NCI-H2029 (cell line): Measurements from ENCODE around the gene ARHGAP31.
"Not testable (repeated sequence)": the region's sequence is repeated elsewhere in the genome, so short reads cannot be mapped to it uniquely, and the experiment has no call there.

Experiments used
- DNase-seq: peaks from one replicate; lab custom pipeline; 2025; lab: John Stamatoyannopoulos, UW

ARHGAP31 gene

DNA sequence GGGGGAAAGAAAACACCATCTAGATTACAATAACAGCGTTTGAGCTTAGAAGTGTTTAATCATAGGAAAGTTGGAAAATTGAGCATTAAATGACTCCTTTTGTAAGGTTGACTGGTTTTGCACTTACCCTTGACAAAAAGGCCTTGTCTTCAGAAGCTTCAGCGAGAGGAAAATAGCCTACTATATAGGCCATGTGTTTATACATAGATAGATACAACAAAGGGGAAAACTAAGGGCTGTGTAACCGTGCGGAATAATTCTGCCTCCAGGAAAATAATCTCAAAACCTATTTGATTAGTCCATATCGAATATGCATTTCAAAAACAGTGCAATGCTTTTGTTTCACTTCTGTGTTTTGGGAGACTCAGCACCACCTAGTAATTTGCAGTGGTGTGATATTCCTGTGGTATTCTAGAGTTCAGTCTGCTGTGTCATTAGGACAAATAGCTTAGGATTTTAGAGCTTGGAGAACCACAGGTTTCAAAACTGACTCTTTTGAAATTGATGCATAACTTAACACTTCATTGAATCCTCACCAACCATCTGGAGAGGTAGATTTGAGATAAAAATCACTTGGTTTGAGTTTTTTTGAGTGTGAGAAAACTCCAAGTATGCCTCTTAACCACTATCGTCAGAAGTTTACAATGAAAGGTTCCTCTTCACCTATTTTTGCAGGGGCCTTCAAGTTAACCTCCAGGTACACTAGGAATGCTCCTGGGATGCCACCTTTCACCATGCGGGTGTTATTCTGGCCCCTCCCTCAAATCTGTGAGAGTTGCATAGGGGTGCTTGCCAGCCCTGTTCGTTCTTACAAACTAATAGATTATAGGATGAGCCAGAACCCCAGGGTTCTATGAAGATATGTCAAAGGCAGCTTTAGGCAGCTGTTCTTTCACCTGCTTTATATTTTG lies 1.9 kb downstream of the ARHGAP31 start:
- no peak for DNase-seq

DNA sequence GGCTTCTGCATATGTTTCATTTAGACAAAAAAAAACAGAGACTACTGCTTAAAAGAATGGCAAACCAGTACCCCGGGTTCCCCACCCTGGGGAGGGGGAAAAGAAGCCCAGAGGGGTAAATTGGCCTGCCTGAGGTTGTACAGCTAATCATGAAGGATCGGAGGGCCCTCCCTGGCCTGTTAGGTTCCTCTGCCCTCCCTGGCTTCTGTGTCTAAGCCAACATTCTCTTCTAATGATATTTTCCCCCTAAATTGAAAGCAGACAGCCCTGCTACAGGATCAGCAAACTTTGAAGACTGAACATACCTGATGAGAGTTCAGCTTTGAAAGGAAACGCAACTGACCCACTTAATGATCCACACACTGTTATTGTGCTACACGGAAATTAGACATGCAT lies 2.5 kb downstream of the ARHGAP31 start:
- DNase-seq = no peak

DNA sequence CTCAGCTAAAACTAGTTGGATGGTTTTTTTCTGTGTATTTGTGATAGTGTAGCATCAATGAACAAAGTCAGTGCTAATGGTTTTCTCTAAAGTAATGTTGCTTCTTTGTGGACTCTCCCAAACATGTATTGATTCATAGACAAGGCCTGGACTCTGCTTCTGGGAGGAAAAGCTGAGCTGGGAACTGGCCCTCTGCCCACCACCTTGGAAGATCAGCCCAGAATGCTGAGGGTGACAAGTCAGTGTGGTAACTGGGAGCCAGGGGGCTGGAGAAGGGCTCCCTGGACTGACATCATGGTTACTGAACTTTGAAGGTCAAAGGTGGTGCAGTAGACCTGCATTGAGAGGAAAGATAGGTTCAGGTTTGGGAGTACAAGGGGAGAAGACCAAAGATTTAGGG lies 3.0 kb downstream of the ARHGAP31 start:
- DNase-seq = no peak

DNA sequence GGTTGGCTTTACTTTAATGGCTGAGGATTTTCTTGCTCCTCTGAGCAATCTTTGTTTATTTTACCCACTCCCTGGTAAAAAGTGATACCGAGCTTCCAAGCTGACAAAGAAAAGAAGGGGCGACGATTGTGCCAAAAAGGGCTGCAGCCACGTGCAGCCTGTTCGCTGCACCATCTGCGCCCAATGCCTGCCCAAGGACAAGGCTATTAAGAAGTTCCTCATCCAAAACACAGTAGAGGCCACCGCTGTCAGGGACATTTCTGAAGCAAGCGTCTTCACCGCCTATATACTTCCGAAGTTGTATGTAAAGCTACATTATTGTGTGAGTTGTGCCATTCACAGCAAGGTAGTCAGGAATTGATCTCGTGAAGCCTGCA lies 4.4 kb downstream of the ARHGAP31 start:
- DNase-seq = no peak

DNA sequence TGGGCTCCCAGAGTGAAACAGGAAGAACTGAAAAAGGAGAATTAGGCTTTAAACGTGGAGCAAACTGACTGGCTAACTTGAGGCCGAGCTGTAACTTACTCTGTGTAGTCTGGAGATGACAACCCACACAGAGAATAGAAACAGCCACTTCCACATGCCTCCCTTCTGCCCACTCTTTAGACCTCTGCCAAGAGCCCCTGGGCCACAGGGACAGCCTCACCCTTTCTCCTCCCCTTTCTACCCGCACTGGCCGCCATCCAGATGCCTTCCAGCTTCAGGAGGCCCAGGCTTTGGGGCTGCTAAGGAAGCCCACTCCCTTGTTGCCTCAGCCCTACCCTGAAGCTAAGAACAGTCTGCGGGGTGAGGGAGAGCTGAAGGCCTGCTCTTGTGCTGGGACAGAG lies 6.8 kb downstream of the ARHGAP31 start:
- no peak for DNase-seq

DNA sequence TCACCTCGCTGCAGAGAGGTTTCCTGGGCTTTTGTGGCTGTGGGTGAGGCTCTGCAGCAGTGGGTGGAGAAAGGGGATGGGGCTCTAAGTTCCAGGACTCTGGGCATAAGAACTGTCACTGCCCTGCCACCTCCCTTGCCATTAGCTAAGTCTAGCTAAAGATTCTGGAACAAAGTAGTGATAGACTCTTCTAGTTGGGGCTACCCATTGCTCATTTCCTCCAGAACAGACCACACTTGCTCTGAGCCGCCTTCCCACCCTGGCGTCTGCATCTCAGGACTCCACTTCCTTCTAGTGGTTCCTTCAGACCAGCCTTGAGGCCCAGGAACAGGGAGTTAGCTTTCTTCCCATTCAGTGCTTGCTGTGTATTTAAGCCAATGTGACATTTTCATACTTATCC lies 7.5 kb downstream of the ARHGAP31 start:
- no peak for DNase-seq

DNA sequence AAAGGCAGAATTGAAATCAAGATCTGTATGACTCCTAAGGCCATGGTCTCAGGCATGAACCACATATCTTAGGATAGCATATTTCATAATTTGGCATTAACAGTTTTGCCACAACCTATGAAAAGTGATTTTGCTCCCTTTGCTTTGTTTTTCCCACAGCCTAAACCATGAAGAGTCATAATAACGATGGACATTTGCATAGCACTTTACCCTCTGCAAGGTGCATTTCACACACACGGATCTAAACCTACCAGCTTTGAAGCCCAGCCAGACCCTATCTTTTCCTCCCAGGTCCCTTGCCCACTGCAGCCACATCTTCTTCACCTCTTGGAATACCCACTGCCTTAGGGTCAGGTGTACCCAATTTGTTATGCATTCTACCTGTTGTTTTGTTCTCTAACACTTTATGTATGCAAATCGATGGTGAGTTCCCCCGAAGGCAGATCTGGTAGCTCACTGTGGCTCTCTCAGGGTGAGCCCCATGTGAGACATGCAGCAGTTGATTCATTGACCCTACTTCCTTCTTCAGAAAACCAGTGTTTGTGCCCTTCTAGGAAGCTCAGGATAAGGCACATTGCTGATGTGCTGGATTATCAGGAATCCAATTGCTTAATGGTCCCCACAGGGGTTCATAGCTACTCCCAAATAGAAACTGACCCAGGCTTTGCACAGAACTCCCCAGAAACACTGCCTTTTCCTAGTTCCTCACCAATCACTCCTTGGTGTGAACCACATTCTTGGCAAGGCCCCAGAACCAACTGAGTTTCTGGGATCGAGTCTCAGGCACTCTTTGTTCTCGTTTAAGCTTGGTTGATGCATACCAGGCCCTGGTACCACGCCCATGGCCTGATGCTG lies 8.7 kb downstream of the ARHGAP31 start:
- no peak for DNase-seq

DNA sequence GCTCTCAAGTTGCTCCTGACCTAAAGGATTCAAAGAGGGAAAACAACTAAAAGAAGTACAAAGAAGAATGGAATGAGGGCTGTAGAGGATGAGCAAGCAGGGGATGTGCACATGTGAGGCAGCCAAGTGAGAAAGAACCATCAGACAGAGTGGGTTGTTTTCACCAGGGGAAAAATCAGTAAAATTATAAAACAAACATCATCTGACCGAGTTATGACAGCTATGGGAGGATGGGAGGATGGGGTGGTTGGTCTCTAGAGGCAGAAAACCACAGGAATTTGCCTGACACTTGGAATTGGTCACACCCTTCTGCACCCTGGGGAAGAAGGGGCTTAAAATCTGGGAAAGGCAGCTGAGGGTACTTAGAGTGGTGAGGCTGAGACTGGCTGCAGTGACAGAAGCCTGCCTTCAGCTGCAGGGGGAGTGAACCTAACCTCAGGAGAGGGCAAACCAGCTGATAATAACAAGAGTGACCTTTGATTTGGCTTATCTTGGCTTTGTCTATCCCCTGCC lies 10.1 kb downstream of the ARHGAP31 start:
- no peak for DNase-seq

DNA sequence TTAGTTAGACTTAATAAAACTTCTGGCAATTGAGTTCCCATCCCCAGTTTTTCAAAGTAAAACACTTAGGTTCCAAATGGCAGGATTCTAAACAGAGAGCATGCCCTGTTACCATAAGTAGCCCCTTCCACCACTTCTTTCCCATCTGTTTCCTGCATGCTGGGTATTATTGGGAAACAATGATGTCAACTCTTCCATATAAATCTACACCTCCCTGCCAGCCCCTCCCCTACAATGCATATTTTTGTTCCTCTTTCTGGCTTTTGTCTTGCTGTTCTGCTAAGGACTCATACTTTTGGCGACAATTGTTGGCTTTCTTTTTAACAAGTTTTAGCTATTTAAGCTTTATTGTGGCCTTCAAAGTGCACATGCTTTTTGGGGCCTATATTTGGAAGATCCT lies 11.1 kb downstream of the ARHGAP31 start:
- DNase-seq = no peak

DNA sequence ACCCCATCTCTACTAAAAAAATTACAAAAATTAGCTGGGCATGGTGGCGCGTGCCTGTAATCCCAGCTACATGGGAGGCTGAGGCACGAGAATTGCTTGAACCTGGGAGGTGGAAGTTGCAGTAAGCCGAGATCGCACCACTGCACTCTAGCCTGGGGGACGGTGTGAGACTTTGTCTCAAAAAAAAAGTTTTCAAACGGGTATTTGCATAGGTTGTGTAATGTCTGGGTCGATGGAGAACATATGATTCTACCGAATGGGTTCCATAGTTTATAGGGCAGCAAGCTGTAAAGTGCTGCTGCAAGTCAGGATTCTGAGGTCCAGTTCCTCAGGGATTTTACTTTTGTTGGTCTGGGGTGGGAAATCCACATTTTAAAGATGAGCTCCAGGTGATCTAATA lies 12.2 kb downstream of the ARHGAP31 start:
- DNase-seq = not testable (repeated sequence)

DNA sequence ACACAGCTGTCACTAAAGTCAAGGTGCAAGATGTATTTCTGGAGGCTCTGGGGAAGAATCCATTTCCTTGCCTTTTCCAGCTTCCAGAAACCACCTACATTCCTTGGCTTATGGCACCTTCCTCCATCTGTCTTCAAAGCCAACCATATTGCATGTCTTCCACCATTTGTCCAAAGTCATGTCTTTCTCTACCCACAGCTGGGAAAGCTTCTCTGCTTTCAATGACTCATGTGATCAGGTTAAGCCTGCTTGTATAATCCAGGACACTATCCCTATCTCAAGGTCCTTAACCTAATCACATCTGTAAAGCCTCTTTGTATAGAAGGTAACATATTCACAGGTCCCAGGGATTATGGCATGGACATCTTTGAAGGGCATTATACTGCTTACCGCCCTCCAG lies 14.2 kb downstream of the ARHGAP31 start:
- no peak for DNase-seq

DNA sequence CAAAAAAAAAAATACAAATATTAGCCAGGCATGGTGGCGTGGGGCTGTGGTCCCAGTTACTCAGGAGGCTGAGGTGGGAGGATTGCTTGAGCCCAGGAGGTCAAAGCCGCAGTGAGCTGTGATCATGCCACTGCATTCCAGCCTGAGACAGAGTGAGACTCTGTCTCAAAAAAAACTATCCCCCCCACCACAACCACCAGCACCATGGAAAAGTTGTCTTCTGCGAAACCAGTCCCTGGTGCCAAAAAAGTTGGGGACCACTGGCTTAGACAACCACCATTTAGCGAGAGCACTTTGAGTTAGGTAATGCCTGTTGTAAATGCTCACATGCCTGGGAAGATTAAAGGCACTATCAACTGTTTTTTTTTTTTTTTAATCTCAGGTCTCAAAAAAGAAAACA lies 15.4 kb downstream of the ARHGAP31 start:
- no peak for DNase-seq

DNA sequence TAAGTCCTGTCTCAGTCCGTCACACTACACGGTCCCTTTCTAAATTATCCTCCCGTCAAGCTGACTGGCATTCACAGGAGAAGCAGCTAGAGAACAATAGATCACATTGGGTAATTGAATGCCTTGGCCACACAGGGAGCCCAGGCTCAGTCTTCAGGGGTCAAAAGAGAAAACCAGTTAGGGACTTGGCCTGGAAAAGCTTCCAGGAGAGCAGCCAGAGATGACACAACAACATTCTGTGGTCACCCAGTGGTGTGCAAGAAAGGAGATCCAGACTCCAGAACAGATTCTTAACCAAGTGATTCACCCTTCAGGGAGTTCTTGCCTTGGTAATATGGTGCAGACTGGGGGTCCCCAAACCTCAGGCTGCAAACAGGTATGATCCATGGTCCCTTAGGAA lies 15.9 kb downstream of the ARHGAP31 start:
- no peak for DNase-seq

DNA sequence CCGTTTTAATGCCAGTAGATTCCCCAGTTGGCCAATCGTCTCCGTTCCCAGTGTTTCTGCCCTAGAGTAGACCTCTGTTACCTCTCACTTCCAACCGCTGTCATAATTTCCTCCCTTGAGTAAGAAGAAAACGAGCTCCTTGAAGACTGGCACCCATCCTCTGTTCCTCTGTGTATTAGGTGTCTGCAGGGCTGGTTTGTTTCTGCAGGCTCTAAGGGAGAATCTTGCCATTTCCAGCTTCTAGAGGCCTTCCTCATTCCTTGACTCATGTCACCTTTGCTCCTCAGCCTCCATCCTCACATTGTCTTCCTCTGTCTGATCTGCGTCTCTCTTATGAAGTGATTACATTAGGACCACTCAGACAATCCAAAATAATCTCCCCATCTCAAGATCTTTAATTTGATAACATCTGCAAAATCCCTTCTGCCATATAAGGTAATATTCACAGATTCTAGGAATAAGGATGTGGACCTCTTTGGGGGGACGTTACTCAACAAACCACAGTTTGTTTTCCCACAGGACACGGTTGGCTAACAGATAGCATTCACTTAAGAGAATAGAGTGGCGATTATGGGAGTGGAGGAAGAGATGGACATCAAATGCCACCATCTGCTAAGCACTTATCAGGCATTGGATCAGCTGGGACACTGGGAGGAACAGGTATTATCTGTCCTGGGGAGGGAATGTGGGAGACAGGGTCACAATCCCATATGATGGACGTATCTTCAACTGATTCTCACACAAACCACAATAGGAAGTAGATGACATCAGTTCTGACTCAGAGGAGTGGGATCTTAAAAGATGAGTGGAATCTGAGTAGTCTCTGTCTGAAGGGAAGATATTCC lies 17.1 kb downstream of the ARHGAP31 start:
- no peak for DNase-seq

DNA sequence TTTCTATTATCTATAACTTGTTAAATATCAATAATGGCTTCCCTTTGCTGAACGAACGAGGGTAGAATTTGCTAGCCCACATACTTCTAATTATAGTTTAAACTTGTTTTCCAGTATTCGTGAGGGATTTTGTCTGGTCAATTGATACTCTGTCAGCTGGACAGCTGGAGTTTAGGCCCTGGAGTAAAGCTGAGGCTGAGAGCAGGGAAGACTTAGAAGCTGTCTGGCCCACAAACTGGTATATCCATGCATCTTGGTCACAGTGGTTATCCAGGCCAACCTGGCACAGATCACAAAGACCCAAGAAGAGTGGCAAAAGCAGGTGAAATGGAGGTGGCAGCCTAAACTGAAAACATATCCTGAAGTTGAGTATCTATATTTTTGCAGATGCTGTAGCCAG lies 19.3 kb downstream of the ARHGAP31 start:
- DNase-seq = no peak

DNA sequence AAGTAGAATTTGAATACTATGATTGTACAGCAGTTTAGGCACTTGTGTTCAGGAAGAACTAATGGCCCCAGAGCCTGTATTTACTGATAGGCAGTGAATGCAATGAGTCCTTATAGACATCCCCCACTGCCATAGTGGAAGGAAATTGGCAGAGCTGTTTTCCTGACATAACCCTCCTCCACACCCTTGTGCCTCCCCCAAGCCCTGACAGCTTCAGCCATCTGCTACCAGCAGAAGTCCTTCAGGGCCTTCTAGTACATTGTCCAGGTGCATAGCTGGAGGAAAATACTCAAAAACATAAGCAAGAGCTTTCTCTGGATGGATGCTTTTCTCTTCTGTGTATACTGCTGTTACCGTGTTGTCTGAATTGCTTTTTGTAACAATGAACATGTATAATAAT lies 20.6 kb downstream of the ARHGAP31 start:
- no peak for DNase-seq

DNA sequence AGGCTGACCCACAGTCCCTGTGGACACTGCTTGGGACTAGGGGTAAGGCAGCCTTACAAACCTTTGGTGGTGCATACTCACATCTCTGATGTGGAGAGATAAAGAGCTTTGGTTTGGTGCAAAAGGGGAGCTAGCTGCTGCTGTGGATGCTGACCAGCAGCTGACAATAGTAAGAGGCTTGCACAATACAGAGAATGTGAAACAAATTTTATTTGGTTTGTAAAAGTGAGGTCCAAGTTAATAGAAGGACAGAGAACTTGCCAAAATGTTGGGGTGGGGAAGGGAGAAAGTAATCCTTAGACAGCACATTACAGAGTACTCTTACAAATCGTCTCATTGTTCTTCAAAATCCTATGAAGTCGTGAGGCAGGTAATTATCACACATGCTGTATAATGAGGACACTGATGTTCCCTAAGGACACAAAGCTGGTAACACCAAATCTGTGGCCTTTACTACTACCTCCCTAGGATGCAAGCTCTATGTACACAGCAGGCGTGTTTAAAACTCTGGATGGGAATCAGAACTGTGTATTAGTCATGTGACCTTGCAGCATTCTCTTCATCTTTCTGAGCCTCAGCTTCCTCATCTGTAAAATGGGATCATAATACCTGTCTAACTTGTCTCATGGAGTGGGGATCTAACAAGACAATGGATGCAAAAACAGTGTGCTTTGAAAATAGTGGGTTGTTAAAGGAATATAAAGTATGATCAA lies 21.6 kb downstream of the ARHGAP31 start:
- DNase-seq = no peak

DNA sequence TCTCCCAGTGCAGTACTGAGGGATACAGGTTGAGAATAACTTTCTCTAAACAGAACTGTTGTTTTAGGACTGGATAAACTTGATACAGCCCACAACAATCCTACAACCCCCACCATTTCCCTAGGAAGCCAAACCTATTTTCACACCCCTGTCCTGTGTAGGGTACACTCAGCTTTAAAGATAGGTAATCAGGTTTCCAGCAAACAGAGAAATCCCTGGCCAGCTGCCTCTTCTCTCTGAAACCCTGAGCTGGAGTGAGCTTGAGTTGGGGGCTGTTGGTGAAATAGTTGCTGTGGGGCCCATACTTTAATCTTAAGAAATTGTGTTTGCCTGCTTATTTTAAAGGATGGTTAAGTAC lies 22.1 kb downstream of the ARHGAP31 start:
- no peak for DNase-seq

DNA sequence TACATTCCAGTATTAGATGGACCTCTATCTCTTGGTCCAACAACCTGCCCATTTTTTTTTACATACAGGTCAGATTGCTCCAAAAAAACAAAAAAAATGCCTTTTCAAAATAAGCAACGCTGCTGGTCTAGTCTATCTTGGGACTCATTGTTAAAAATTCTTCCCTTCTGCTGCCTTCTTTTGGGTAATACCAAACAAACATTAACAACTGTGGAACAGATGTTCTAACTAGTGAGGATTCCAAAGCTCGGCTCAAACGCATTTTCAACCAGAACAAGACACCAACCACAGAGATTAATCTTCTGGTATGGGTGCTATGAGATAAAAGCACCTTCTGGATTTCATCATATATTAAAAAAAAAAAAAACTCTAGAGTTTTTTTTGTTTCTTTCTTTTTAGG lies 24.7 kb downstream of the ARHGAP31 start:
- DNase-seq = no peak

DNA sequence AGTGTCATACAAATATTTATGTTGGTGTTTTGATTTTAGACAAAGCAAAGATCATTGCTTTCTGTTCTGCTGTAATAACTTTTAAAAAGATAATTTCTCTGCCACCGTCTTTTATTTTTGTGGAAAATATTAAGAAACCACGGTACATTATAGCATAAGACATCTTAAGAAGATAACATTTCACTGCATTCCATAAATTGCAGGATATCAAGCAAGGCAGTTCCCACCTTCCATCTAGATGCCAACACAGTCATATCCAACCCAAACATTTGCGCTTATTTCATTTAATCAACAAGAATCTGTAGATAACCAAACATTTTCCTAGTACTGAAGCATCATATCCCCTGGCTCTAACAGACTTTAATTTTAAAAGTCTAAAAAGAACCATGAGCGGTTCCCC lies 25.1 kb downstream of the ARHGAP31 start:
- DNase-seq = no peak

DNA sequence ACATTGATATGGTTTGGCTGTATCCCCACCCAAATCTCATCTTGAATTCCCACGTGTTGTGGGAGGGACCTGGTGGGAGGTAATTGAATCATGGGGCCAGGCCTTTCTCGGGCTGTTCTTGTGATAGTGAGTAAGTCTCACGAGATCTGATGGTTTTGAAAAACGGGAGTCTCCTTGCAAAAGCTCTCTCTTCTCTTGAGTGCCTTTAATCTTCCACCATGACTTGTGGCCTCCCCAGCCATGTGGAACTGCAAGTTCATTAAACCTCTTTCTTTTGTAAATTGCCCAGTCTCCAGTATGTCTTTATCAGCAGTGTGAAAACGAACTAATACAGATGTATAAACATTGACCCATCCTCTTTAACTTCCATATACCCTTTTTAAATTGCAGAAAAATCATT lies 26.6 kb downstream of the ARHGAP31 start:
- DNase-seq = not testable (repeated sequence)
